ENCODE results near the gene ACACA.

The ACACA gene

DNA sequence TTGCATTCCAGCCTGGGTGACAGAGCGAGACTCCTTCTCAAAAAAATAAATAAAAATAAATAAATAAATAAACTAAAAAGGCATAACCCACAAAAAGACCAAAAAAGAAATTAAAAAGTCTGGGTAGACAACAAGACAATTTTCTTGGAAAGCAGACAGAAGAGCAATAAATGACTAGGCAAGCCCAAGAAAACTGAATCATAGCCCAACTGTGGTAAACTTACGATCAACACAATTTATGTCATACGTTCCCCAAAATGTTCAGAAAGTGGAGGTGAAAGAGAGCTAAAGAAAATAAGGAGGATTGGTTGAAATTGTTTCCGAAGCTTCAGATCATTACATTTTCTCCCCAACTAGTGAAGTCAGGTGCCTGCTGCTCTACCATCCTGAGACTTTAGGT is 62.1 kb downstream of the ACACA start:
- DNase-seq (ENCODE audit: low read depth): no peak

GRCh38 chr17:37342589-37342988 is 64.0 kb downstream of the ACACA start:
- DNase-seq (ENCODE audit: low read depth): no peak

- no peak for DNase-seq (ENCODE audit: low read depth)
Observed at GRCh38 chr17:37340804-37341203, 65.8 kb downstream of the ACACA start.

DNA sequence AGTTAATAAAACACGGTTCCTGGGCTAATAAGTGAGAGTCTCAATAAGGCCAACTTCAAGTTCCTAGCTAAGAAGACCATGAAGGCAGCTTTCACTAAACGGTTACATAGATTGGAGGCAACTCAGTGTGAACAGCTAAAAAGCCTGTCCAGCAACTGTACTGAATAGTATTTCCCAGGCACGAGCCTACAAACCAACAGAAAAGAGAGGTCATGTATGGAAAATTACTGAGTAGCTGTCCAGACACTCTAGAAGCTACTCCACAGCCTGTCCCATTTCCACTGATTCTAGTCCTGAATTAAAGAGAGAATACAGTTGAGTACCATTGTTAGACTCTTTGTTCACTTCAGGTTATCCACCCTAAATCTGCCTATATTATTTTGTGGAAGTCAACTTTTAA is 67.3 kb downstream of the ACACA start:
- no peak for DNase-seq (ENCODE audit: low read depth)

GRCh38 chr17:37338847-37339246 is 67.8 kb downstream of the ACACA start:
- no peak for DNase-seq (ENCODE audit: low read depth)

DNA sequence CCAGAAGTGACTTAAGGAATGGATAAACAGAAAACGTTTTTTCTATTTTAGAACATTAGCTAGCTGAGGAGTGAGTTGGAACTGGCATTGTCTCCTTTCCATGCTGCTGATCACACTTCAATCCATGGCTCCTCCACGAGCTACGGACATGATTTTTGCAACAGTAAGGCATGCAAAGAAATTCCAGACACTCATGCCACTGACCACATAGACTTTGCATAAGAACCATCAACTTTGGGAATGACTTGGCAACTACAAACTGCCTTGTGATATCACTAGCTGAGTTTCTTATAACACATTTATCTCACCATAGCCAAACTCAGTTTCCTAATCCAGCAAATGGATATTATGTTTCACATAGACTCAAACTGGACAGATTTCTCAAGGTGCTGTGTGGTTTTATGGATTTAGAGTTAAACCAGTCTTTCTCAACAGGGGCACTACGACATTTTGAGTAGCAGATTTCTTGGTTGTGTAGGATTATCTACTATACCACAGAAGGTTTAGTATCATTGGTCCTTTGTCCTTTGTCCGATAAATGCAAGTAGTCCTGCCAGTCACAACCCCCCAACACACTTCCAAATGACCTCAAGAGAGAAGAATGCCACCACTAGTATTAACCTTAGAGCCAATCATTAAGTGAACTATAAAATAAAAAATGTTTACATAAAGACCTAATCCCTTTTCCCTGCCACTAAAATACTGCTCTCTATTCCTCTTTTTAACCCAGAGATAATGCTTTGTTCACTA is 79.1 kb downstream of the ACACA start:
- no peak for DNase-seq (ENCODE audit: low read depth)

GRCh38 chr17:37322826-37323561 is 83.6 kb downstream of the ACACA start:
- DNase-seq (ENCODE audit: low read depth): no peak

DNA sequence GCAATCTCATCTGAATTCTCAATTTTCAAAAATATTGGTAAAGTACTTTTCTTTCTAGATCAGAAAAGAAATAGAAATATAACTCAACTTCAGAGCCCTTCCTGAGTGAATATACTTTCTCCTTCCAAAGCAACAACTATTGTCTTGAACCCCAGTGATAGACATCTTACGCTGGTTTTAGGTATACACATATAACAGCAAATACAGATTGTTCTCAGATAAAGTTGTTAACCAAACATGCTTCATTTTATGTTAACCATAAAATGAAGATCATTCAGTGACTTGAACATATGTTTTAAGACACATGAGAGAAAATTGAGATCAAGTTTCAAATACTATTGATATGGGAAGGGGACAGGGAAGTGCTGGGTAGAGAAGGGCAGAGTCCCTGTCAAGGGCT is 84.5 kb downstream of the ACACA start:
- DNase-seq (ENCODE audit: low read depth): no peak

DNA sequence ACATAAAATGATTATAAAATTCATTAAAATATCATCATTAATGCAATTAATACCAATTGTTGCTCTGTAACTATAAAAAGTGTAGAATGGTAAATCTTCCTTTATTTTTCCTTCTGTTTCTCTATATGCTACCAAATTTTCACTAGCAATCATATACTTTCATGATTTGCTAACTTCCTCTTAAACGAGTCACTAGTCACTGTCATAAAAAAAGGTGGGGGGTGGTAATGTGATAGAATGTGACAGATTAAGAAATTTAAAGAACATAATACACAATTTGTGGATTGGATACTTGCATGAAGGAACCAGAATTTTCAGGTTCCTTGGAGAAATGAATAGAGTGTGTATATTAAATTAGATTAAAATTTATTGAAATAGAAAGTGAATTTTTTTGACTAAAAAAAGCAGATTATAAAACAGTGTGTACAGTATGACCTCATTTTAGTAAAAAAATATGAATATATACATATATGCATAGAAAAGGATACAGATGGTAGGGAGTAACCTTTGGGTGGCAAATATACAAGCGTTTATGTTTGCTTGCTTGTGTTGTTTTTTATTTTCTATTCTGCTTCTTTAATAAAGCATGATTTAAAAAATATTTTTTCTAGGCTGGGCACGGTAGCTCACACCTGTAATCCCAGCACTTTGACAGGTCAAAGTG is 87.6 kb downstream of the ACACA start:
- DNase-seq (ENCODE audit: low read depth): no peak

- DNase-seq (ENCODE audit: low read depth): no peak
Observed at GRCh38 chr17:37317867-37318266, 88.8 kb downstream of the ACACA start.

GRCh38 chr17:37315601-37316000 is 91.0 kb downstream of the ACACA start:
- no peak for DNase-seq (ENCODE audit: low read depth)

GRCh38 chr17:37312137-37312923 is 94.3 kb downstream of the ACACA start:
- no peak for DNase-seq (ENCODE audit: low read depth)

DNA sequence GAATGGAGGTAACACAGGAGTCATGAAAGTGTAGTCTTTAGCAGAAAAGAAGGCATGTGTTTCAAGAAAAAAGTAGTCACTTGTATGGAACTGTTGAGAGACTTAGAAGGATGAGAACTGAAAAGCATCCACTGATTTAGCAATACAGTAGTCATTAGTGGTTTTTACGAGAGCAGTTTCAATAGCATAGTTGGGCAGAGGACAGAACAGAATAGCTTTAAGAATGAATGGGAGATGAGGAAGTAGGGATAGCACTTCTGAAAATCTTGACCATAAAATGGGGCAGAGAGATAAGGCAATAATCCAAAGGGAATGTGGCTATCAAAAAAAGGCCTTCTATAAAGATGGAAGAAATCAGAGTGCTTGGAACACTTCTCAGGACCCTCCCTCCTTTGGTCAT is 95.7 kb downstream of the ACACA start:
- no peak for DNase-seq (ENCODE audit: low read depth)

DNA sequence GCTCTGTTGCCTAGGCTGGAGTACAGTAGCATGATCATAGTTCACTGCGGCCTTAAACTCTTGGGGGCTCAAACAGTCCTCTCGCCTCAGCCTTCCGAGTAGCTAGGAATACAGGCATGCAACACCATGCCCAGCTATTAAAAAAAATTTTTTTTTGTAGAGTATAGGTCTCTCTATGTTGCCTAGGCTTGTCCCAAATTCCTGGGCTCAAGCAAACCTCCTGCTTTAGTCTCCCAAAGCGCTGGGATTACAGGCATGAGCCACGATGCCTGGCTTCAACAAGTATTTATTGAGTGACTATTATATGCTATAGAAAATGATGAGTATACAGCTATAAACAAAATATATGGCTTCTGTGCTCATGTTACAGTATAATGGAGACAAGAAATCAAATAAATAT is 97.6 kb downstream of the ACACA start:
- no peak for DNase-seq (ENCODE audit: low read depth)

DNA sequence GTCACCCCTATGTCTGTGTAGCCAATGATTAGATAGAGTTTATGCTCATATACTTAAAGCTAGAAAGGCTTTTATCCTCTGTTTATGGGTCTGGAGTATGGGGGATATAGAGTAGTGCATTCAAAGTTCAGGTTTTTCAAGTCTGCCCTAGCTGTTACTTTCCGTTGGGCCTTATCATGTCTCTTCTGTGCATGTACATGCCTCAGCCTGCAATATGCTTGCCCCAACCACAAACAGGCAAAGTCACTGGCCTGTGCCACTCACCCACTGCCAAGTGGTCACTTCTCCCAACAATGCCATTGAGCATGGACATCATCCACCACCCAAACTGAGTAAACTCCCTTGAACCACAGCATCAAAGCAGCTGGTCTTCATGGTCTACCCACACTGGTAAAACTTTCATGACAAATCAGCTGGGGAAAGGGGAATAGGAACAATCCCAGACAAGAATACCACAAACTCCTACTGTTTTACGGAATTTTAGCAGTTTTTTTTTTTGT is 101.2 kb downstream of the ACACA start:
- DNase-seq (ENCODE audit: low read depth): no peak

DNA sequence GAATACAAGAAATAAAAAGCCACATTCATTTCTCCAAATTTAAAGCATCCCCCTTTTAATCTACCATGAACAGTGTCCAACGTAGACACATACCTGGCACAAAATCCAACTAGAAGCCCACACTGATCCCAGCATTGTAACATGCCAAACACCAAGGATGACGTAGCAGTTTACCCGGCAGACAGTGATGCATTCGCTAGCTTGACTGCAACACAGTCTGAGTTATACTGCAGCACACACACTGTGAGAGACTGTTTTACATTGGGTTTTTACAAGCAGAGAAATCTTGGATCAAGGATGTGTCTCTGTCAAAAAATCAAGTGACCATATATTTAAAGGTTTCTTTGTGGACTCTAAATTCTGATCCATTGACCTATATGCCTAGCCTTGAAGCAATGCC is 105.3 kb downstream of the ACACA start:
- DNase-seq (ENCODE audit: low read depth): no peak

GRCh38 chr17:37300683-37301082 is 106.0 kb downstream of the ACACA start:
- no peak for DNase-seq (ENCODE audit: low read depth)

GRCh38 chr17:37299257-37299980 is 107.2 kb downstream of the ACACA start:
- no peak for DNase-seq (ENCODE audit: low read depth)

GRCh38 chr17:37295888-37296287 is 110.7 kb downstream of the ACACA start:
- no peak for DNase-seq (ENCODE audit: low read depth)

GRCh38 chr17:37294888-37295287 is 111.7 kb downstream of the ACACA start:
- no peak for DNase-seq (ENCODE audit: low read depth)

GRCh38 chr17:37293770-37294169 is 112.9 kb downstream of the ACACA start:
- no peak for DNase-seq (ENCODE audit: low read depth)

All from T-helper 22 cell (primary cell).